Chondrocyte (in vitro differentiated cells): ENCODE data around the gene CHST3. TPM values are rescaled to one million over a fixed set of nuclear protein-coding genes. Genes with fewer than 3 reads are reported as not detected.
"Not testable (repeated sequence)": the region's sequence is repeated elsewhere in the genome, so short reads cannot be mapped to it uniquely, and the experiment has no call there.

Experiments
- DNase-seq: peaks from one replicate; pipeline ENCODE4 v3.0.0; 2021; ENCODE audit warnings: mixed read lengths, low spot score
- H3K27ac Mint-ChIP-seq: one replicate; pipeline ENCODE4 v1.8.0; 2021; ENCODE audit warnings: mild to moderate bottlenecking, moderate library complexity, mixed read lengths; ENCODE audit not compliant: unreplicated experiment
- H3K27me3 Mint-ChIP-seq: 2 replicates; pipeline ENCODE4 v1.8.0; 2021; ENCODE audit warnings: low read depth, mixed read lengths
- H3K36me3 Mint-ChIP-seq: 2 replicates; pipeline ENCODE4 v1.8.0; 2021; ENCODE audit warnings: low read depth, mixed read lengths
- H3K4me1 Mint-ChIP-seq: 2 replicates; pipeline ENCODE4 v1.8.0; 2021; ENCODE audit warnings: low read depth, mild to moderate bottlenecking, mixed read lengths
- H3K4me3 Mint-ChIP-seq: one replicate; pipeline ENCODE4 v1.8.0; 2021; ENCODE audit warnings: mild to moderate bottlenecking, moderate library complexity, mixed read lengths; ENCODE audit not compliant: unreplicated experiment
- H3K9me3 Mint-ChIP-seq: 2 replicates; pipeline ENCODE4 v1.8.0; 2021; ENCODE audit warnings: low read depth, mixed read lengths
- total RNA-seq: library from RNA; stranded (reverse); gene quantifications from 3 replicates; pipeline ENCODE4 v1.2.1, GENCODE V29; 2021
- TF ChIP-seq, protein P1 (sequence below): fragments of 200-600 bp; sonication (generic); IDR thresholded peaks from 2 replicates; pipeline ENCODE4 v1.5.0; 2021; ENCODE audit warnings: antibody characterized with exemption, mild to moderate bottlenecking, moderate library complexity

The CHST3 gene
- total RNA-seq, 1 donor from 2014 or later: 63.2 TPM

DNA sequence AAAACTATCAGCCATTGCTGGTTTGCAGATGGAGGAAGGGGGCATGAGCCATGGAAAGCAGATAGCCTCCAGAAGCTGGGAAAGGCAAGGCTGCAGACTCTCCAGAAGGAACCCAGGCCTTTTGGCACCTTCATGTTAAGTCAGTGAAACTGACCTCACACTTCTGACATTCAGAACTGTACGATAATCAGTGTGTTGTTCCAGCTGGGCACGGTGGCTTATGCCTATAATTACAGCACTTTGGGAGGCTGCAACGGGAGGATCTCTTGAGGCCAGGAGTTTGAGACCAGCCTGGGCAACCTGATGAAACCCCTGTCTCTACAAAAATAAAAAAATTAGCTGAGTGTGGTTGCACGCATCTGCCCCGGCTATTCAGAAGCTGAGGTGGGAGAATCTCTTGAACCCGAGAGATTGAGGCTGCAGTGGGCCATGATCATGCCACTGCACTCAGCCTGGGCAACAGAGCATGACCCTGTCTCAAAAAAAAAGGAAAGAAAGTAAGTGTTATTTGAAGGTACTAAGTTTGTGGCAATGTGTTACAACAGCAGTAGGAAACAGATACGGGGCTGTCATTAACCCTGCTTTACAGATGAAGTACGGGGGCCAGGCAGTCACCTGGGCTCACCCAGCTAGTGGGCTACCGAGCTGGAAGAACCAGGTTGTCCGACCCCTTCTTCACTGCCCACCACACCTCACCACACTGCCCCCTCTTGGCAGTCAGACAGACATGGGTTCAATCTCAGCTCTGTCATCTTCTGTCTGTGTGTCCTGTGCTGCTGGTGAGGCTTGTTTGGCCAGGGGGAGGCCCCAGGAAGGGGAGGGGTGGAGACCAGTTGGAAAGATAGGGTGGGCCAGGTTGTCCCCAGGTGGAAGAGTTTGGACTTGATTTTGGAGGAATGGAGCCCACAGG lies 18.3 kb downstream of the CHST3 start:
- H3K36me3 Mint-ChIP-seq: peaks cover 4% of the 10 kb centered on the region
- TF ChIP-seq, protein P1, sequence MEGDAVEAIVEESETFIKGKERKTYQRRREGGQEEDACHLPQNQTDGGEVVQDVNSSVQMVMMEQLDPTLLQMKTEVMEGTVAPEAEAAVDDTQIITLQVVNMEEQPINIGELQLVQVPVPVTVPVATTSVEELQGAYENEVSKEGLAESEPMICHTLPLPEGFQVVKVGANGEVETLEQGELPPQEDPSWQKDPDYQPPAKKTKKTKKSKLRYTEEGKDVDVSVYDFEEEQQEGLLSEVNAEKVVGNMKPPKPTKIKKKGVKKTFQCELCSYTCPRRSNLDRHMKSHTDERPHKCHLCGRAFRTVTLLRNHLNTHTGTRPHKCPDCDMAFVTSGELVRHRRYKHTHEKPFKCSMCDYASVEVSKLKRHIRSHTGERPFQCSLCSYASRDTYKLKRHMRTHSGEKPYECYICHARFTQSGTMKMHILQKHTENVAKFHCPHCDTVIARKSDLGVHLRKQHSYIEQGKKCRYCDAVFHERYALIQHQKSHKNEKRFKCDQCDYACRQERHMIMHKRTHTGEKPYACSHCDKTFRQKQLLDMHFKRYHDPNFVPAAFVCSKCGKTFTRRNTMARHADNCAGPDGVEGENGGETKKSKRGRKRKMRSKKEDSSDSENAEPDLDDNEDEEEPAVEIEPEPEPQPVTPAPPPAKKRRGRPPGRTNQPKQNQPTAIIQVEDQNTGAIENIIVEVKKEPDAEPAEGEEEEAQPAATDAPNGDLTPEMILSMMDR: peak; percentile 15
- H3K9me3 Mint-ChIP-seq: no peaks in the 10 kb centered on the region
- peak overlapping the region; percentile 79 for H3K27ac Mint-ChIP-seq
- no peak overlapping the region for H3K4me3 Mint-ChIP-seq
- no peaks in the 10 kb centered on the region for H3K27me3 Mint-ChIP-seq
- peaks cover 98% of the 10 kb centered on the region for H3K4me1 Mint-ChIP-seq
- DNase-seq: no peak

DNA sequence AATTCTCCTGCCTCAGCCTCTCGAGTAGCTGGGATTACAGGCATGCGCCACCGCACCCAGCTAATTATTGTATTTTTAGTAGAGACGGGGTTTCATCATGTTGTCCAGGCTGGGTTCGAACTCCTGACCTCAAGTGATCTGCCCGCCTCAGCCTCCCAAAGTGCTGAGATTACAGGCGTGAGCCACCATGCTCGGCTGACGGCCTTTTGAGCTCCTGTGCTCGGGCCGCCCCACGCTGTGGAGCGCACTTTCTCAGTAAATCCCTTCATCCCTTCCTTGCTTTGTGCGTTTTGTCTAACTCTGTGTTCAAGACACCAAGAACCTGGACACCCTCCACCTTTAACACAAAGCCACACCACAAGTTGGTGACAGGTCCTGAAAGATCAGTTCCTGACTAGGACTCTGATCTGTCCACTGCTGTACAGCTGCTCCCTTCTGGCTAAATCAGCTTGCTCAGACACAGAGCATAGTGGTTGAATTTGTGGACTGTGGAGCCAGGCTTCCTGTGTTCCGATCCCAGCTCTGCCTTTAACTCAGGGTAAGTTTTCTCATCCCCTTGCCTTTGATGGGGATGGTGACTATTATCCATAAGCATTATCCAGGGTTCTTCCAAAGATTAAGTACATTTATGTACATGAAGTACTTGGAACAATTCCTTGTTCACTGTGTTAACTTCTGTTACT lies 20.1 kb downstream of the CHST3 start:
- TF ChIP-seq, protein P1: no peak
- peaks cover 90% of the 10 kb centered on the region for H3K4me1 Mint-ChIP-seq
- no peaks in the 10 kb centered on the region for H3K27me3 Mint-ChIP-seq
- H3K36me3 Mint-ChIP-seq: peaks cover 7% of the 10 kb centered on the region
- H3K9me3 Mint-ChIP-seq: peaks cover 5% of the 10 kb centered on the region
- H3K27ac Mint-ChIP-seq: peak overlapping the region; percentile 93
- DNase-seq: no peak
- no peak overlapping the region for H3K4me3 Mint-ChIP-seq

DNA sequence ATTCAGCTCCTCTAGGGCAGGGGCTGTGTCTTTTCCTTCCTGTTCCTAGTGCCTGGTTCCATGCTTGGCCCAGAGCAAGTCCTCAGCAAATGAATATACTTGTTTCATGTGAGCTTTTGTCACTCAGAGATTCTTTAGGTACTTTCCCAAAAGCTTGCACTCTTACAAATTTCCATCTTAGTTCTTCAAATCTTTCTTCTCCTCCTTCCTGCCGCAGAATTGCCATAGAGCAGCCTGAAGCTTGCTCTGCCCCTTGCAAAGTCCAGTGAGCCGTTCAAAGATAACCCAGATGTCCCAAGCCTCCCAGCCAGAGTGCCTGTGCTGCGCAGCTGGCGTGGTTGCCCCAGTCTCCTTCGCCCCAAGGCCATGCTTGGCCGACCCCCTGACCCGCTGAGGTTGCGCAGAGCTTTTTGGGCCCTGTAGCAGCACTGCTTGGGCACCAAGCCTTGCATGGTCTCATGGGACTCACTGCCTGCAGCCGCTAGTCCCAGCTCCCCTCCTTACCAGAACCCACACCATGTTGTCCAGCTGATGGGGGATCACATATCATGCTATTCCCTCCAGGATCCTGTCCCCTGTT lies 20.7 kb downstream of the CHST3 start:
- Mint-ChIP-seq H3K9me3 (peaks cover 8% of the 10 kb centered on the region), H3K27ac (peak overlapping the region; percentile 93), H3K27me3 (no peaks in the 10 kb centered on the region), H3K4me1 (peaks cover 88% of the 10 kb centered on the region), H3K36me3 (peaks cover 8% of the 10 kb centered on the region), H3K4me3 (no peak overlapping the region)
- no peak for DNase-seq
- TF ChIP-seq, protein P1: no peak

DNA sequence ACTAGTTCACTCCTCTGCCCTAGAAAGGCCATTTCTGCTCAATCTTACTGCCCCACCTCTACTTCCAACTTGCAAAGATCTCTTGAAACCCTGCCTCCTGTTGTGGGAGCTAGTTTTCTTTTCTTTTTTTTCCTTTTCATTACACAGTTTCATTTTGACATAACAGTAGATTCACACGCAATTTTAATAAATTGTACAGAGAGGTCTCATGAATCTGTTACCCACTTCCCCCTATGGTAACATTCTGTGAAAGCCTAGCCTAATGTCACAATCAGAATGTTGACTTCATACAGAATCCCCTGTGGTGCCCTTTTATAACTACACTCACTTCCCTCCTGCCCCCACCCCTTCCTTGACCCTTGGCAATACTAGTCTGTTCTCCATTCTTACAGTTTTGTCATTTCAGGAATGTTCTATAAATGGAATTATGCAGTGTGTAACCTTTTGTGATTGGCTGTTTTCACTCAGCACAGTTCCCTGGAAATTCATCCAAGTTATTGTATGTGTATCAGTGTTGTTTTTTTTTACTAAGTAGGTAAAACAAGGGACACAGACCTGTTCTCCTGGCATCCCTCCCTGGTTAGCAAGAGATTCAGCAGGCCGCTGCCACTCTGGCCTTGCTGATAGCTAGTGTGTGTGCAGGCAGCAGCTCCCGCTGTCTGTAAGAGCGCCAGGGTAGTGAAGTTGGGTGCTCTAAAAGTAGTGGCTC lies 21.5 kb downstream of the CHST3 start:
- TF ChIP-seq, protein P1: peak; percentile 50
- Mint-ChIP-seq H3K4me1 (peaks cover 82% of the 10 kb centered on the region), H3K27ac (peak overlapping the region; percentile 93), H3K36me3 (peaks cover 8% of the 10 kb centered on the region), H3K27me3 (no peaks in the 10 kb centered on the region), H3K4me3 (peak overlapping the region; percentile 46), H3K9me3 (peaks cover 8% of the 10 kb centered on the region)
- DNase-seq: no peak

DNA sequence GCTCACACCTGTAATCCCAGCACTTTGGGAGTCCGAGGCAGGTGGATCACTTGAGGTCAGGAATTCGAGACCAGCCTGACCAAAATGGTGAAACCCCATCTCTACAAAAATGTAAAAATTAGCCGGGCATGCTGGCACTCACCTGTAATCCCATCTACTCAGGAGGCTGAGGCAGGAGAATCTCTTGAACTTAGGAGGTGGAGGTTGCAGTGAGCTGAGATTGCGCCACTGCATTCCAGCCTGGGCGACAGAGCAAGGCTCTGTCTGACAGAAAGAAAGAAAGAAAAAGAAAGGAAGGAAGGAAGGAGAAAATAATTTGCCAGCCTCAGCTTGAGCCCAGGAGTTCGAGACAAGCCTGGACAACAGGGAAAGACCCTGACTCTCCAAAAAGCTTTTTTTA lies 24.7 kb downstream of the CHST3 start:
- H3K36me3 Mint-ChIP-seq, H3K27me3 Mint-ChIP-seq, H3K4me3 Mint-ChIP-seq, DNase-seq, H3K9me3 Mint-ChIP-seq: not testable (repeated sequence)
- peaks cover 66% of the 10 kb centered on the region for H3K4me1 Mint-ChIP-seq
- peak overlapping the region; percentile 50 for H3K27ac Mint-ChIP-seq
